Fibroblast of lung (primary cell): ENCODE measurements around the gene WDR55. TPM values are rescaled to one million over a fixed set of nuclear protein-coding genes. Genes with fewer than 3 reads are reported as not detected.
A peak's percentile ranks its signal among the peaks of the same experiment; 100 is the strongest.

Source experiments
- DNase-seq, 2 donors: peaks; one replicate each; pipeline versions ENCODE4 v3.0.0 to v3.0.0-alpha.2; 2010; ENCODE audit warnings: low read depth in 2 of 2
- H2AFZ ChIP-seq: 2 replicates; pipeline ENCODE4 v1.5.1; 2012; ENCODE audit warnings: low read length, control low read depth, inconsistent platforms
- H3K27ac ChIP-seq: 2 replicates; pipeline ENCODE4 v1.5.1; 2011; ENCODE audit warnings: low read length, control low read depth; ENCODE audit not compliant: insufficient read depth
- H3K27me3 ChIP-seq: 2 replicates; pipeline ENCODE4 v1.5.1; 2011; ENCODE audit warnings: mild to moderate bottlenecking, low read length; ENCODE audit not compliant: control insufficient read depth, insufficient read depth
- H3K36me3 ChIP-seq: 2 replicates; pipeline ENCODE4 v1.5.1; 2011; ENCODE audit warnings: low read length; ENCODE audit not compliant: control insufficient read depth, insufficient read depth
- H3K4me1 ChIP-seq: 2 replicates; pipeline ENCODE4 v1.5.1; 2011; ENCODE audit warnings: low read length; ENCODE audit not compliant: control insufficient read depth, insufficient read depth; ENCODE audit errors: extremely low read depth
- H3K4me2 ChIP-seq: 2 replicates; pipeline ENCODE4 v1.5.1; 2011; ENCODE audit warnings: low read length, control low read depth; ENCODE audit not compliant: insufficient read depth; ENCODE audit errors: extremely low read depth
- H3K4me3 ChIP-seq, 4 experiments: fragments of 200-600 bp in 1 of 4; sonication (generic) in 1 of 4; replicated peaks in 1 of 4; 2 replicates each; pipeline ENCODE4 v1.5.1; 2011 to 2016; ENCODE audit warnings: low read length in 4 of 4, low read depth in 3 of 4, mild to moderate bottlenecking in 3 of 4, control low read depth in 2 of 4, inconsistent platforms in 1 of 4, mixed read lengths in 1 of 4; ENCODE audit not compliant: insufficient read depth in 1 of 4; ENCODE audit errors: control extremely low read depth in 1 of 4
- H3K79me2 ChIP-seq: 2 replicates; pipeline ENCODE4 v1.5.1; 2012; ENCODE audit warnings: mild to moderate bottlenecking, low read length, inconsistent platforms; ENCODE audit not compliant: control insufficient read depth, insufficient read depth
- H3K9ac ChIP-seq: 2 replicates; pipeline ENCODE4 v1.5.1; 2011; ENCODE audit warnings: mild to moderate bottlenecking, low read length, control low read depth; ENCODE audit not compliant: insufficient read depth
- H3K9me3 ChIP-seq: 2 replicates; pipeline ENCODE4 v1.5.1; 2012; ENCODE audit warnings: low read depth, low read length; ENCODE audit not compliant: control insufficient read depth, insufficient read depth
- H4K20me1 ChIP-seq: 2 replicates; pipeline ENCODE4 v1.5.1; 2011; ENCODE audit warnings: low read length; ENCODE audit not compliant: control insufficient read depth, insufficient read depth; ENCODE audit errors: extremely low read depth
- CTCF ChIP-seq, 2 donors: IDR thresholded peaks in 1 of 2; conservative IDR thresholded peaks in 1 of 2; 1 replicate in 1 of 2; 2 replicates in 1 of 2; pipeline ENCODE4 v1.5.1; 2011 to 2012; ENCODE audit warnings: low read length in 2 of 2, control low read depth in 1 of 2, inconsistent platforms in 1 of 2, low read depth in 1 of 2, mild to moderate bottlenecking in 1 of 2
- EZH2 ChIP-seq: IDR thresholded peaks from 2 replicates; pipeline ENCODE4 v1.5.1; 2012; ENCODE audit warnings: low read length, control low read depth, mild to moderate bottlenecking; ENCODE audit errors: missing control alignments
- polyA plus RNA-seq, 2 donors: library from polyadenylated mRNA; depleted of rRNA in 1 of 2; stranded (reverse) in 1 of 2; unstranded in 1 of 2; fragments of >200 nt; gene quantifications; 2 replicates each; pipeline ENCODE4 v1.2.1, GENCODE V29; 2011 to 2012; ENCODE audit warnings: missing spikeins in 1 of 2
- total RNA-seq: library from RNA; depleted of rRNA; stranded (reverse); fragments of >200 nt; gene quantifications from 2 replicates; pipeline ENCODE4 v1.2.1, GENCODE V29; 2014

Gene WDR55
- total and polyA plus RNA-seq, 2 donors (not counting 1 experiment from before 2014, with no cell fraction given) = 18.8 to 28.4 TPM

DNA sequence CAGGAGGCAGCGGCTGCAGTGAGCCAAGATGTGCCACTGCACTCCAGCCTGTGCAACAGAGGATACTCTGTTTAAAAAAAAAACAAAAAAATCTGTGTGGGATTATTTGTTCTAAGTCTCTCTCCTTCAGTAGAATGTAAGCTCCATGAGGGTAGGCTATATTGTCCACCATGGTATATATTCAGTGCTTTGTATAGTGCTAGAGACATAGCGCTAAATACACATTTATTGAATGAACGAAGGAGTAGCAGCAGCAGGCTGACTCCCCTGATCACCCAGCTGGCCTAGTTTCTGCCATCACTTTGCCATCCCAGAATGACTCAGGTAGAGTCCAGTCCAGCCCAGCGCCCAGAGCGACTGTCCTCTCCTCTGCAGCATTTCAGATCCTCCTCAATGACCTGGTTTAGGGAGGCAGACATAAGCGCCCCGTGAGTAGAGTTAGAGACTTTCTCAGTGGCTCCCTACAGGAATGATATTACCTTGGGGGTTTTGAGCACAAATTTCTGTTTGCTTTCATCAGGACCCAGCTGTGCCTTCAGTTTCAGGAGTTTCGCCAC, 25.8 kb downstream of the WDR55 start:
- Histone ChIP-seq H3K79me2 (peaks cover 41% of the 10 kb centered on the region), H3K9ac (peak overlapping the region; percentile 79)
- DNase-seq = no peak

GRCh38 chr5:140690941-140691924, 26.5 kb downstream of the WDR55 start, which contains the start of the genes HARS1 and HARS2:
Gene HARS1, minus strand, starts transcription at chr5:140691370. Its CDS starts 66 bp downstream, at chr5:140691304.
Gene HARS2, plus strand, starts transcription at chr5:140691455. Its CDS starts 194 bp downstream, at chr5:140691649.
- peak within 1 kb of the TSS; percentile 90 for H2AFZ ChIP-seq
- peak within 1 kb of the TSS; percentile 95 for H3K4me2 ChIP-seq
- no peak for TF ChIP-seq CTCF (conservative IDR thresholded peaks at IDR 0.05 in 1 of 2, IDR thresholded peaks at IDR 0.05 in 1 of 2; ENCODE audit: low read depth in 1 of 2, low read length in 2 of 2)
- TF ChIP-seq EZH2 = no peak
- no peaks in the 10 kb centered on the region for H3K27me3 ChIP-seq
- peak within 1 kb of the TSS; percentile 77 for H3K27ac ChIP-seq
- DNase-seq = peak; percentile 94 to 96
- peaks cover 41% of the 10 kb centered on the region for H3K79me2 ChIP-seq
- peaks cover 2% of the 10 kb centered on the region for H3K4me1 ChIP-seq
- peaks cover 16% of the 10 kb centered on the region for H3K36me3 ChIP-seq
- H4K20me1 ChIP-seq = no peaks in the 10 kb centered on the region
- H3K9ac ChIP-seq = peak within 1 kb of the TSS; percentile 79
- no peaks in the 10 kb centered on the region for H3K9me3 ChIP-seq
- peak within 1 kb of the TSS; percentile 63 to 99 (median 84) for H3K4me3 ChIP-seq

More for the DNA sequence above, 25.8 kb downstream of the WDR55 start:
- Histone ChIP-seq H3K4me3 (peak overlapping the region; percentile 63 to 99 (median 84)), H2AFZ (peak overlapping the region; percentile 90), H3K4me2 (peak overlapping the region; percentile 92), H3K27me3 (no peaks in the 10 kb centered on the region), H3K36me3 (peaks cover 8% of the 10 kb centered on the region), H4K20me1 (no peaks in the 10 kb centered on the region), H3K4me1 (peaks cover 2% of the 10 kb centered on the region), H3K27ac (peak overlapping the region; percentile 77), H3K9me3 (no peaks in the 10 kb centered on the region)
- TF ChIP-seq CTCF (conservative IDR thresholded peaks at IDR 0.05 in 1 of 2, IDR thresholded peaks at IDR 0.05 in 1 of 2; ENCODE audit: low read depth in 1 of 2, low read length in 2 of 2) = no peak
- TF ChIP-seq EZH2 = no peak

DNA sequence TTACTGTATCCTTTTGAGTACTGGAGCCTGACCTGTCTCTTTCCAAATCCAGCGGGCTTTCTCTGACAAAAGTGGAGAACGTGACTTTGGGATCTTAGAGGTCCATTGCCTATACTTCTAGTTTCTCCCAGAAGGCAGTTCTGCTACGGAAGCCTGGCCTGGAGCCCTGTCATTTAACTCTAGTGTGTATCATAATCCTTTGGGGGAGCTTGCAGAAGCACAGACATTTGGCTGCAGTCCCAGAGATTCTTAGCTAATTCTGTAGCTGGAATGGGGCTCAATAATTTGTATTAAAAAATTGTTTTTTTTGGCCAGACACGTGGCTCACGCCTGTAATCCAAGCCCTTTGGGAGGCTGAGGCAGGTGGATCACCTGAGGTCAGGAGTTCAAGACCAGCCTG, 29.6 kb downstream of the WDR55 start:
- H3K79me2 ChIP-seq = peaks cover 39% of the 10 kb centered on the region
- no peak overlapping the region for H3K9ac ChIP-seq
- H3K27ac ChIP-seq = no peak overlapping the region
- no peaks in the 10 kb centered on the region for H3K9me3 ChIP-seq
- no peak overlapping the region for H2AFZ ChIP-seq
- H3K4me2 ChIP-seq = no peak overlapping the region
- H4K20me1 ChIP-seq = no peaks in the 10 kb centered on the region
- no peak for TF ChIP-seq CTCF (conservative IDR thresholded peaks at IDR 0.05 in 1 of 2, IDR thresholded peaks at IDR 0.05 in 1 of 2; ENCODE audit: low read depth in 1 of 2, low read length in 2 of 2)
- TF ChIP-seq EZH2 = no peak
- peaks cover 21% of the 10 kb centered on the region for H3K36me3 ChIP-seq
- peak in 1 of 2 donors; percentile 31 for DNase-seq
- H3K4me1 ChIP-seq = peaks cover 2% of the 10 kb centered on the region
- H3K27me3 ChIP-seq = no peaks in the 10 kb centered on the region
- no peak overlapping the region for H3K4me3 ChIP-seq
